GM10266 (cell line): ENCODE data around the gene PIK3R6.

Experiments
- DNase-seq: peaks from one replicate; pipeline ENCODE4 v3.0.0; 2012; ENCODE audit errors: extremely low spot score
- TF ChIP-seq, protein P1 (sequence below): IDR thresholded peaks from 2 replicates; pipeline ENCODE4 v1.5.1; 2012; ENCODE audit warnings: mild to moderate bottlenecking, low read depth; ENCODE audit not compliant: control insufficient read depth, insufficient read depth; ENCODE audit errors: missing control alignments

Gene PIK3R6

DNA sequence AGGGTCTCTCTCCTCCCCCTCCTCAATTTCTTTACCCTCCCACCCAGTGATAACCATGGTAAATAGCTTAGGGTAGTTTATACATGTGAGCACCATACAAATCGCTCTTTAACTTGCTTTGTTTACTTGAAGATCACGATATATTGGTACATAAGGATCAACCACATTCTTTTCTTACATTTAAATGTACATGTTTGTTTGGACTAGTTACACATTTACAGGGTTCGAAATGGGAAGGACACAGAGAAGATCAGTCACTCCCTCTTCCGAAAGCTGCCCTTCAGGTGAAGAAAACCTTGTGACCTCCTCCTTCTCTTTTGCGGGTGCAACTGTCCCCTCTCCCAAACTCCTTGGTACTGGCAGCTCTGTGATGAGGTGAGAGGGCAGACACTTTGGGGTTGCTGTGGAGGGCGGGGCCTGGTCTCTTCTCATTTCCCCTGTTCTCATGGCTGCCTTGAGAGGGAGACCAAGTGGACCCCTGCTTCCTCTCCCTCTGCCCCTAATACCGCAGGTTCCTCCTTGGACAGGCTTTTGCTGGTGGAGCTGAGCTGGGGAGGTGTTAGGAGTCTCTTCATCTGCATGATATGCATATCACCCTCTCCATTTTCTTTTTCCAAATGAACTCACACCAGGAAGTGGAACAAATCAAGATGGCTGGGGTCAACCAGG lies 4.7 kb upstream of the PIK3R6 start:
- DNase-seq = no peak
- TF ChIP-seq, protein P1, sequence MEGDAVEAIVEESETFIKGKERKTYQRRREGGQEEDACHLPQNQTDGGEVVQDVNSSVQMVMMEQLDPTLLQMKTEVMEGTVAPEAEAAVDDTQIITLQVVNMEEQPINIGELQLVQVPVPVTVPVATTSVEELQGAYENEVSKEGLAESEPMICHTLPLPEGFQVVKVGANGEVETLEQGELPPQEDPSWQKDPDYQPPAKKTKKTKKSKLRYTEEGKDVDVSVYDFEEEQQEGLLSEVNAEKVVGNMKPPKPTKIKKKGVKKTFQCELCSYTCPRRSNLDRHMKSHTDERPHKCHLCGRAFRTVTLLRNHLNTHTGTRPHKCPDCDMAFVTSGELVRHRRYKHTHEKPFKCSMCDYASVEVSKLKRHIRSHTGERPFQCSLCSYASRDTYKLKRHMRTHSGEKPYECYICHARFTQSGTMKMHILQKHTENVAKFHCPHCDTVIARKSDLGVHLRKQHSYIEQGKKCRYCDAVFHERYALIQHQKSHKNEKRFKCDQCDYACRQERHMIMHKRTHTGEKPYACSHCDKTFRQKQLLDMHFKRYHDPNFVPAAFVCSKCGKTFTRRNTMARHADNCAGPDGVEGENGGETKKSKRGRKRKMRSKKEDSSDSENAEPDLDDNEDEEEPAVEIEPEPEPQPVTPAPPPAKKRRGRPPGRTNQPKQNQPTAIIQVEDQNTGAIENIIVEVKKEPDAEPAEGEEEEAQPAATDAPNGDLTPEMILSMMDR = no peak

DNA sequence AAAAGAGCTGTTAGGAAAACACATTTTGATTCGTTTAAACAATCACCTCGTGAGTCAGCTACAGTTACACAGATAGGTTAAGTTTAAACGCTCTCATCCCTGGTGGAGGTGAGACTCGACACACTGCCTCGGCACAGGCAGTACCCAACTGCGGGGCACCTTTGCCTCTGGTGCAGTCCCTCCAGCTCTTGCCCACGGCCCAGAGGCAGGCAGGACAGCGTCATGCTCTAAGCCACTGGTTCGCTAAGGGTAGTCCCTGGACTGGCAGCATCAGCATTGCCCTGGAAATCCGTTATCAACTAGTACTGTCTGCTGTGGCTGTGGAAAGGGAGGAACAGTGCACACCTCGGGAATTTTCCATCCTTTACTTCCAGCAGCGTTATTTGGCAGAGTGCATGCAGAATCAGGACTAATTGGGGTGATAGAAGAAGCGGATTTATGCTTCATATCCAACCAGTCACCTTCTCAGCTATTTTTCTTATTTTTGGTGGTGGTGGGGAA lies 3.7 kb upstream of the PIK3R6 start:
- TF ChIP-seq, protein P1 = no peak
- DNase-seq = no peak

DNA sequence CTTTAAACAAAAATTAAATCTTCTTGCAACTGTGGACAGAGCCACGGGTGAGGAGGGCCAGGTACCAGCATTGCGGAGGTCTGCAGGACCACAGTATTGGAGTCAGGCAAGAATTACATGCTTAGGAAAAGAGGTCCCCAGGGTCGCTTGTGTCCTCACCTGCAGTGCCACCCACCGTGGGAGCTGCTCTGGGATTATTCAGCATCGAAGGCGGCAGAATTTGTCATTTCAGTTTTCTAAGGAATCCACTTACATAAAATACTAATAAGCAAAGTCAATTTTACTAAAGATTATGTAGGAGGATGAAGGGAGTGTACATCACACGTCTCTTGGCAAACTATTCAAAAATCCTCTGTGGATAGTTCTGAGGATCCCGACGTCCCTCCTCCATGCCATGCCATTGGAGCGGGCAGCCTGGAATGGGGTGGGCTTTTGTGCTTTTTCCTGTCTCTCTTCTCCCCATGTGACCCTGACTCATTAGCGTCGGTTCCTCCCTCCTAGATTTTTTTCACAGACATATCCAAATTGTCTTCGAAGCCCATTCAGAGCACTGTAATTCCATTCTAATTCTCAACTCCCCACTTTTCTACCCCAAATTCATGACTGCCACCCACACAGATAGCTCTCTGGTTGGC lies 3.0 kb upstream of the PIK3R6 start:
- no peak for DNase-seq
- TF ChIP-seq, protein P1 = no peak

DNA sequence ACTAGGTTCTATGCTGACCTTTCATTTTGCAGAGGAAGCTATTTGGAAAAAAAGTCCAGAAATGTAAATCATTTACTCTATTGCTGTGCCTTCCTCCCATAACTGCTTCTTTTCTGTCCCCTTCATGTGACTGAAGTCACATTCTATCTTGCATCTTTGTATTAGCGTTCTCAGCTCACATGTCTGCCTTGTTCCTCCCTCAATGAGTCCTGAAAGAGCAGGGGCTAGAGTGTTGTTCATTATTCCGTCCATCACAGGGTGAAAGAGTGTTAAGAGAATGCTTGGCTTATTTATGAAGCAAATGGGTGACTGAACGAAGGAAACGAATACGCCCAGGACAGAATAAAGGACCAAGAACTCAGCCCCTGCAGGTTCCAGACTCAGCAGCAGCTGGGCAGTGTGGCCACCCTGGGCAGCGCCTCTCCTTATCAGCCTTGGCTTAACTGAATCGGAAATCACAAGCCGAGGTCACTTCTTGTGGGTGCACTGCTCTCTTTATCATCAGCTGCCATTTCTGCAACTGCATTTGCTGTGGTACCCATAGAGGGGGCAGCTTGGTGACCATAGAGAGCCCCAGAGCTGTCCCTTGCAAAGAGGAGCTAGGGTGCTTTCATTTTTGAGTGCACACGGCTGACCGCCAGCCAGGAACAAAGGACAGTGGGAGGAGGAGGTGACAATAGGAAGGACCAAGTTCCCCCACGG lies 1.8 kb upstream of the PIK3R6 start:
- TF ChIP-seq, protein P1 = no peak
- no peak for DNase-seq

DNA sequence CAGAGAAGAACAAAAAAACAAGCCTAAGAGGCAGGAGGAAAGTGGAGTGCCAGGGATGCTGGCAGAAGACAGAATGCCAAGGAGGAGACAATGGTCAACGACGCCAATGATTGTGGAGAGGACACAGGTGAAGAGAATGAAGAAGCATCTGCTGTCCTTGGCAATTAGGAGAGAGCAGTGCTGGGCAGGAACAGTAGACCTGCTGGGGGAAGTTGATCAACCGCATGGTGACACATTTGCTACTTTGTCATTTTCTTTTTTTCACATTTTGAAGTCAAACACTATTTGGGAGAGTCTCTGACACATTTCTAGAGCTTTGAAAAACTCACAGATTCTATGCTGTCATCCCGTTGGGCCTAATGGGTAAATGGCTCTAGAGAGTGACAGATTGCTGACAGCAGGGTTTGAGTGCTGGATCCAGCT lies 1.1 kb upstream of the PIK3R6 start:
- DNase-seq = no peak

DNA sequence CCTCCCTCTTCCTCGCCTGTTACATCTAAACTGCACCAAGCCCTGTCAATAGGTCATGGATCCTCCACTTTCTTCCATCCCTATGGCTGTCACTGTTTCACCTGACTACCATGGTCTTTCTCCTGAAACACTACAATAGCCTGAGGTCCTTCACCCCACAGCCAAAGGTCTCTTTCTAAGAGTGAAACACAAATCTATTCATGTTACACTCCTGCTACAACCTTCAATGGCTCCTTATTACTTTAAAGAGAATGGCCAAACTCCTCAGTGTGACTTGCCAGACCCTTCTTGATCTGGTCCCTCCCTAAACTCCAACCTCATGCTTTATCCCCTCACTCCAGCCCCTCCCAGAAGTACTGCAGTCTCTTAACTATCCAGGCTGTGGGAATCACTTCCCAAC lies 618 bp upstream of the PIK3R6 start:
- TF ChIP-seq, protein P1 = no peak
- no peak for DNase-seq

More for the DNA sequence above, 1.1 kb upstream of the PIK3R6 start:
- TF ChIP-seq, protein P1 = no peak
